ENCODE measurements around the gene IL21R.

The IL21R gene

GRCh38 chr16:27462846-27463682 lies 61.1 kb downstream of the IL21R start:
- Histone ChIP-seq H3K4me3 (replicated peaks; ENCODE audit: insufficient read depth, low read length) (no peak overlapping the region), H3K27me3 (ENCODE audit: insufficient read depth, poor library complexity, severe bottlenecking) (no peaks in the 10 kb centered on the region), H3K27ac (replicated peaks) (no peak overlapping the region)
- DNase-seq (ENCODE audit: low read depth in 1 of 2, low spot score in 1 of 2): no peak
- TF ChIP-seq SPI1 (IDR thresholded peaks at IDR 0.05; ENCODE audit: borderline replicate concordance, low read depth): no peak
- TF ChIP-seq GABPA (IDR thresholded peaks at IDR 0.05; ENCODE audit: low read depth): no peak
- no peak for TF ChIP-seq REST (IDR thresholded peaks at IDR 0.05; ENCODE audit: insufficient replicate concordance, low read depth)
- TF ChIP-seq CTCF (IDR thresholded peaks at IDR 0.05; ENCODE audit: insufficient read depth, low read length): no peak

- Histone ChIP-seq H3K4me3 (replicated peaks; ENCODE audit: insufficient read depth, low read length) (no peak overlapping the region), H3K27me3 (ENCODE audit: insufficient read depth, poor library complexity, severe bottlenecking) (no peaks in the 10 kb centered on the region), H3K27ac (replicated peaks) (no peak overlapping the region)
- TF ChIP-seq REST (IDR thresholded peaks at IDR 0.05; ENCODE audit: insufficient replicate concordance, low read depth): no peak
- no peak for TF ChIP-seq CTCF (IDR thresholded peaks at IDR 0.05; ENCODE audit: insufficient read depth, low read length)
- no peak for TF ChIP-seq POLR2AphosphoS5 (IDR thresholded peaks at IDR 0.05; ENCODE audit: low read depth)
- TF ChIP-seq GABPA (IDR thresholded peaks at IDR 0.05; ENCODE audit: low read depth): no peak
- TF ChIP-seq SPI1 (IDR thresholded peaks at IDR 0.05; ENCODE audit: borderline replicate concordance, low read depth): no peak
- no peak for DNase-seq (ENCODE audit: low read depth in 1 of 2, low spot score in 1 of 2)
These were observed 62.0 kb downstream of the IL21R start for GRCh38 chr16:27463741-27464591.

- TF ChIP-seq GABPA (IDR thresholded peaks at IDR 0.05; ENCODE audit: low read depth): no peak
- TF ChIP-seq REST (IDR thresholded peaks at IDR 0.05; ENCODE audit: insufficient replicate concordance, low read depth): no peak
- no peak for TF ChIP-seq POLR2AphosphoS5 (IDR thresholded peaks at IDR 0.05; ENCODE audit: low read depth)
- TF ChIP-seq CTCF (IDR thresholded peaks at IDR 0.05; ENCODE audit: insufficient read depth, low read length): no peak
- TF ChIP-seq SPI1 (IDR thresholded peaks at IDR 0.05; ENCODE audit: borderline replicate concordance, low read depth): no peak
- Histone ChIP-seq H3K27ac (replicated peaks) (no peak overlapping the region), H3K4me3 (replicated peaks; ENCODE audit: insufficient read depth, low read length) (no peak overlapping the region), H3K27me3 (ENCODE audit: insufficient read depth, poor library complexity, severe bottlenecking) (no peaks in the 10 kb centered on the region)
- DNase-seq (ENCODE audit: low read depth in 1 of 2, low spot score in 1 of 2): no peak
These were observed 62.9 kb downstream of the IL21R start for GRCh38 chr16:27464626-27465482.
